Uterus (tissue), 4 donors: Measurements from ENCODE around the gene UBAP2. TPM values are rescaled to one million over a fixed set of nuclear protein-coding genes. Genes with fewer than 3 reads are reported as not detected.

Experiments used
- DNase-seq, 2 donors: peaks; one replicate each; pipeline ENCODE4 v3.0.0-alpha.2; 2019 to 2020
- H3K27ac ChIP-seq, 2 donors: fragments of 200-600 bp; sonication (generic); 1 replicate in 1 of 2; 2 replicates in 1 of 2; pipeline ENCODE4 v1.5.1; 2016 to 2018
- H3K27me3 ChIP-seq, 2 donors: fragments of 200-600 bp; sonication (generic); one replicate each; pipeline ENCODE4 v1.5.1; 2018 to 2019; ENCODE audit warnings: control low read depth in 1 of 2
- H3K36me3 ChIP-seq, 2 donors: fragments of 200-600 bp; sonication (generic); one replicate each; pipeline ENCODE4 v1.5.1; 2019; ENCODE audit warnings: control low read depth in 1 of 2
- H3K4me1 ChIP-seq, 2 donors: fragments of 200-600 bp; sonication (generic); one replicate each; pipeline ENCODE4 v1.5.1; 2018 to 2019; ENCODE audit warnings: control low read depth in 1 of 2
- H3K4me3 ChIP-seq, 2 donors: fragments of 200-600 bp; sonication (generic); 1 replicate in 1 of 2; 2 replicates in 1 of 2; pipeline ENCODE4 v1.5.1; 2018 to 2019; ENCODE audit warnings: mild to moderate bottlenecking in 1 of 2
- H3K9me3 ChIP-seq, 2 donors: fragments of 200-600 bp; sonication (generic); one replicate each; pipeline ENCODE4 v1.5.1; 2019; ENCODE audit warnings: control low read depth in 1 of 2
- CTCF ChIP-seq, 4 experiments: fragments of 200-600 bp in 2 of 4; fragments of 450-650 bp in 2 of 4; sonication (generic) in 2 of 4; IDR thresholded peaks; one replicate each; pipeline ENCODE4 v1.5.1; 2016 to 2019; ENCODE audit warnings: antibody characterized with exemption in 4 of 4, mild to moderate bottlenecking in 2 of 4, moderate library complexity in 1 of 4
- POLR2A ChIP-seq, 2 donors: fragments of 450-650 bp; IDR thresholded peaks; one replicate each; pipeline ENCODE4 v1.6.1; 2016; ENCODE audit warnings: antibody characterized with exemption in 2 of 2, mild to moderate bottlenecking in 1 of 2, moderate library complexity in 1 of 2
- intact Hi-C: fragments of 100-400 bp; cut with DNase I; formaldehyde crosslinking; loops from one replicate; pipeline ENCODE4 v1.15.1; 2023; ENCODE audit warnings: low total_unique reads
- total RNA-seq, 4 donors: library from RNA; depleted of rRNA in 3 of 4; stranded (reverse); fragments of >200 nt in 3 of 4; gene quantifications; one replicate each; pipeline versions ENCODE4 v1.1.0 to v1.2.4, GENCODE V29; 2014 to 2023
- donor health status: DM: yes; HTN: yes; CAD: no.

The UBAP2 gene
- total RNA-seq, 4 donors from 2014 or later: 9.2 to 110 (median 51.3) TPM

DNA sequence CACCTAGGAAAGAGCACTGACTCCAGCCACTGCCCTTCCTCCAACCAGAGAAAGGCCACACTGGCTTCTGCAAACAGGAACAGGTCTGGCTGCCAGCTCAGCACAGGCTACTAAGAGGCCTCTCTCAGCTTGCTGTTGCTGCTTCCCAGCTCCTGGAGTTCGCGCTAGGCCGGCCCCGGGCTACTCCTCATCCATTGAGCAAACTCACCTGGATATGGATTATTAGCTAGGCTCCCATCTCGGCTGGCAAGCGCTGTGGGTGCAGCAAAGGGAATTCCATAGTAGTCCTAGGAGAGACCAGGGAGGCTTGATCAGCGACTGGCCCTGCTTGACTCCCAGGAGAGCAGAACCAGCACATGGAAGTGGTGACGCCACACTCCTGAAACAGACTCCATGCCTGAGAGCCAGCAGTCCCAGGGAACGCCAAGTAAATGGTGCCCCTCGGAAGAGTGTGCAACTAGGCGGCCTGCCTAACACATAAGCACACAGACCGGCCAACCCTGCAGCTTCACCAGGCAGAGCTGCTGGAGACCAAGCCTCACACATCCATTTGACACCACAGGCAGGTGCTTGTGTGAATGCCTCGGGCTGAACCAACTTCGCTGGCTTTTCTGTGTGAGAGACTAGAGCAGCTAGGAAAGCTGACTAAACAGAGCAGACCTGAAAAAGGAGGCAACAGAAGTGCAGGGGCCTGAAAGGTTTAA, 124.5 kb downstream of the UBAP2 start:
- H3K36me3 ChIP-seq: no peaks in the 10 kb centered on the region
- TF ChIP-seq CTCF (IDR thresholded peaks at IDR 0.05) (no peak), POLR2A (IDR thresholded peaks at IDR 0.05) (no peak)
- H3K4me3 ChIP-seq: no peak overlapping the region
- no peaks in the 10 kb centered on the region for H3K9me3 ChIP-seq
- H3K4me1 ChIP-seq: no peaks in the 10 kb centered on the region
- DNase-seq: no peak
- H3K27ac ChIP-seq: no peak overlapping the region
- no peaks in the 10 kb centered on the region for H3K27me3 ChIP-seq
- intact Hi-C loops: no loop called here

DNA sequence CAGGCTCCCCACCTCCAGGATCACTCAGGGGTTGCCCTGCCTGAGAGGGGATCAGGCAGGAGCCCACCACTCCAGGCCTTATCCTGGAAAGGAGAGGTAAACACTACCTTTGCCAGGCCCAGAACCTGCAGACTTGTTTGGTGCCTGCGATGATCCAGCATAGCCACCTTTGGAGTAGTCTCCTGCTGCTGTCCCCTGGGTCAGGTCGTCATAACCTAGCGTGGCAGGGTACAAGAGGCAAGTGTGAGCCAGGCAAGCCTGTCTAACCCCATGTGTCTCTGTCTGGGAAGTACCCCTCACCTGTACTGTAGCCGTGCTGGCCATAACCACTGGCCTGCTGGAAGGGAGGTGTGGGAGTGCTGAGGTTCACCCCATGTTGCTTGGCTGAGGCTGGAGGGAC, 125.6 kb downstream of the UBAP2 start:
- Histone ChIP-seq H3K36me3 (no peaks in the 10 kb centered on the region), H3K9me3 (no peaks in the 10 kb centered on the region), H3K27me3 (no peaks in the 10 kb centered on the region), H3K4me1 (no peaks in the 10 kb centered on the region), H3K27ac (no peak overlapping the region), H3K4me3 (no peak overlapping the region)
- TF ChIP-seq POLR2A (IDR thresholded peaks at IDR 0.05) (no peak), CTCF (IDR thresholded peaks at IDR 0.05) (no peak)
- intact Hi-C loops: no loop called here
- no peak for DNase-seq

DNA sequence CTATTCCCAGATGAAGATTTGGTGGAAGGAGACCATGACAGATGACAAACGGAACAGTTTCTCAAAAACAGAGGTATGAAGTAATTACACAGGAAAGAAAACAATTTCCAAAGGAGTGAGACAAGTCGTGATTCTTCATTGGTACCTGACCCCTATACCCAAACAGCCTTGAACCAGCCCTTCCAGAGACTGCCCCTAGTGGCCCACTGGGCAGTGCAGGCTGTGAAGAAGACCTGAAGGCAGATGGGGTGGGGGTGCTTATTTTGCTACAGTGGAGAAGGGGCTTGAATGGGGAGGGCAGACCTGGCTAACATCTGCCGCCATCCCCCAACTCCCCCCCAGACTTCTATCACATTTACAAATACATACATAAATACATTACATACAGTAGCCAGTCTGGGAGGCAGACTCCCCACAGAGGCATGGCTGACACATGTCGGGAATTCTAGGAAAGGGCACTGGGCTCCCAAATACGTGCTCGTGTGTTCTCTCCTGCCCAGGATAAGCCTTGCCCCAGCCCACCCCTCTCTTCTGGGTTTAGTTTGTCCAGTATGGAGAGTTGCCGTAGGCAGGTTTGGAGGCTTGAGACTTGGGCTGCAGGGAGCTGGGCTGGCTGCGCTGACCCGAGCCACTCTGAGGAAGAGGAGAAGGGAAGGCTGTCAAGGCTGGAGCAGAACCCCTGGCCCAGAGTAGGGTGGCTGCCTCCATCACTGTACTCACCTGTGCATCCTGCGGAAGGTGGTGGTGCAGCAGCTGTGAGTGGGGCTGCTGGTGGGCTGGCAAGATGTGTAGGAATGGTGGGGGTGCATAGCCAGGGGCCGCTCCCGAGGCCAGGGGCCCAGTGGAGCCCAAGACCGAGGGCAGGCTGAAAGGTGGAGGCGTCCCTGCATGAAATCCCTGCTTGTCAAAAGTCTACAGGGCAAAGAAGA, 126.5 kb downstream of the UBAP2 start:
- TF ChIP-seq CTCF (IDR thresholded peaks at IDR 0.05): peak in 2 of 4 experiments; percentile 42 to 43
- TF ChIP-seq POLR2A (IDR thresholded peaks at IDR 0.05): no peak
- DNase-seq: no peak
- H3K27me3 ChIP-seq: no peaks in the 10 kb centered on the region

GRCh38 chr9:33919276-33919897, 129.3 kb downstream of the UBAP2 start:
- H3K4me3 ChIP-seq: no peak overlapping the region
- H3K27me3 ChIP-seq: no peaks in the 10 kb centered on the region
- DNase-seq: no peak
- H3K27ac ChIP-seq: no peak overlapping the region
- H3K36me3 ChIP-seq: no peaks in the 10 kb centered on the region
- no peak for TF ChIP-seq POLR2A (IDR thresholded peaks at IDR 0.05)
- no peak for TF ChIP-seq CTCF (IDR thresholded peaks at IDR 0.05)
- intact Hi-C loops: no loop called here
- no peaks in the 10 kb centered on the region for H3K4me1 ChIP-seq
- H3K9me3 ChIP-seq: no peaks in the 10 kb centered on the region

More for the DNA sequence above, 126.5 kb downstream of the UBAP2 start:
- Histone ChIP-seq H3K4me1 (no peaks in the 10 kb centered on the region), H3K36me3 (no peaks in the 10 kb centered on the region), H3K9me3 (no peaks in the 10 kb centered on the region), H3K4me3 (no peak overlapping the region), H3K27ac (no peak overlapping the region)
- intact Hi-C loops: no loop called here
